Type B pancreatic cell (in vitro differentiated cells): ENCODE data around the gene ETV6. TPM values are rescaled to one million over a fixed set of nuclear protein-coding genes. Genes with fewer than 3 reads are reported as not detected.

ENCODE experiments used
- DNase-seq: peaks from one replicate; pipeline ENCODE4 v3.0.0; 2021; ENCODE audit warnings: mixed read lengths; ENCODE audit not compliant: unreplicated experiment; ENCODE audit errors: extremely low spot score
- H3K27ac Mint-ChIP-seq: 2 replicates; pipeline ENCODE4 v1.8.0; 2021; ENCODE audit warnings: mild to moderate bottlenecking, mixed read lengths
- H3K27me3 Mint-ChIP-seq: 2 replicates; pipeline ENCODE4 v1.8.0; 2021; ENCODE audit warnings: mixed read lengths
- H3K36me3 Mint-ChIP-seq: 2 replicates; pipeline ENCODE4 v1.8.0; 2021; ENCODE audit warnings: mixed read lengths
- H3K4me1 Mint-ChIP-seq: one replicate; pipeline ENCODE4 v1.8.0; 2021; ENCODE audit warnings: mixed read lengths; ENCODE audit not compliant: unreplicated experiment
- H3K4me3 Mint-ChIP-seq: 2 replicates; pipeline ENCODE4 v1.8.0; 2021; ENCODE audit warnings: mild to moderate bottlenecking, mixed read lengths
- H3K9me3 Mint-ChIP-seq: 2 replicates; pipeline ENCODE4 v1.8.0; 2021; ENCODE audit warnings: mixed read lengths
- CTCF ChIP-seq: fragments of 200-600 bp; sonication (generic); conservative IDR thresholded peaks from 2 replicates; pipeline ENCODE4 v1.5.0; 2021; ENCODE audit warnings: antibody characterized with exemption, mild to moderate bottlenecking
- total RNA-seq: library from RNA; stranded (reverse); gene quantifications from 2 replicates; pipeline ENCODE4 v1.2.1, GENCODE V29; 2021; ENCODE audit warnings: low replicate concordance

Gene ETV6
- total RNA-seq, 1 donor from 2014 or later = 26.5 TPM

GRCh38 chr12:11723993-11724392 is 74.5 kb downstream of the ETV6 start:
- no peak overlapping the region for H3K4me3 Mint-ChIP-seq
- no peak overlapping the region for H3K27ac Mint-ChIP-seq
- H3K4me1 Mint-ChIP-seq = peaks cover 25% of the 10 kb centered on the region
- H3K9me3 Mint-ChIP-seq = peaks cover 5% of the 10 kb centered on the region
- no peak for DNase-seq
- no peak for TF ChIP-seq CTCF
- peaks cover 31% of the 10 kb centered on the region for H3K36me3 Mint-ChIP-seq
- H3K27me3 Mint-ChIP-seq = no peaks in the 10 kb centered on the region

GRCh38 chr12:11724888-11725311 is 75.4 kb downstream of the ETV6 start:
- peaks cover 7% of the 10 kb centered on the region for H3K9me3 Mint-ChIP-seq

DNA sequence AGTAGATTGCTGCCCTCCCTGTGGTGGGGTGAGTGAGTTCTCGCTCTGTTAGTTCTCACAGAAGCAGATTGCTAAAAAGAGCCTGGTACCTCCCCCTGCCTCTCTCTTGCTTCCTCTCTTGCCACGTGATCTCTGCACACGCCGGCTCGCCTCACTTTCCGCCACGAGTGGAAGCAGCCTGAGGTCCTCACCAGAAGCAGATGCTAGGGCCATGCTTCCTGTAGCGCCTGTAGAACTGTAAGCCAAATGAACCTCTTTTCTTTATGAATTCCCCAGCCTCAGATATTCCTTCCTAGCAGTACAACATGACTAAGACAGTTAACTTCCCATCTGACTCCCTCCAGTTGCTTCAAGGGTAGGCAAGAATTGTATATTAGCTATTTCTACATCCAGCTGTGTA is 76.2 kb downstream of the ETV6 start:
- Mint-ChIP-seq H3K27ac (no peak overlapping the region), H3K4me1 (peaks cover 21% of the 10 kb centered on the region), H3K4me3 (no peak overlapping the region), H3K36me3 (peaks cover 32% of the 10 kb centered on the region), H3K9me3 (peaks cover 10% of the 10 kb centered on the region), H3K27me3 (no peaks in the 10 kb centered on the region)
- no peak for DNase-seq
- TF ChIP-seq CTCF = no peak

More at GRCh38 chr12:11724888-11725311, 75.4 kb downstream of the ETV6 start:
- H3K36me3 Mint-ChIP-seq = peaks cover 30% of the 10 kb centered on the region
- H3K27me3 Mint-ChIP-seq = no peaks in the 10 kb centered on the region
- H3K4me1 Mint-ChIP-seq = peaks cover 20% of the 10 kb centered on the region
- peak overlapping the region; percentile 16 for H3K4me3 Mint-ChIP-seq
- no peak for TF ChIP-seq CTCF
- DNase-seq = no peak
- peak overlapping the region; percentile 29 for H3K27ac Mint-ChIP-seq

- peaks cover 10% of the 10 kb centered on the region for H3K9me3 Mint-ChIP-seq
- peaks cover 34% of the 10 kb centered on the region for H3K36me3 Mint-ChIP-seq
- no peak for TF ChIP-seq CTCF
- no peak for DNase-seq
- H3K4me1 Mint-ChIP-seq = peaks cover 21% of the 10 kb centered on the region
- H3K27me3 Mint-ChIP-seq = no peaks in the 10 kb centered on the region
- H3K27ac Mint-ChIP-seq = peak overlapping the region; percentile 3
- no peak overlapping the region for H3K4me3 Mint-ChIP-seq
Measured at GRCh38 chr12:11726659-11727058, 77.2 kb downstream of the ETV6 start.

DNA sequence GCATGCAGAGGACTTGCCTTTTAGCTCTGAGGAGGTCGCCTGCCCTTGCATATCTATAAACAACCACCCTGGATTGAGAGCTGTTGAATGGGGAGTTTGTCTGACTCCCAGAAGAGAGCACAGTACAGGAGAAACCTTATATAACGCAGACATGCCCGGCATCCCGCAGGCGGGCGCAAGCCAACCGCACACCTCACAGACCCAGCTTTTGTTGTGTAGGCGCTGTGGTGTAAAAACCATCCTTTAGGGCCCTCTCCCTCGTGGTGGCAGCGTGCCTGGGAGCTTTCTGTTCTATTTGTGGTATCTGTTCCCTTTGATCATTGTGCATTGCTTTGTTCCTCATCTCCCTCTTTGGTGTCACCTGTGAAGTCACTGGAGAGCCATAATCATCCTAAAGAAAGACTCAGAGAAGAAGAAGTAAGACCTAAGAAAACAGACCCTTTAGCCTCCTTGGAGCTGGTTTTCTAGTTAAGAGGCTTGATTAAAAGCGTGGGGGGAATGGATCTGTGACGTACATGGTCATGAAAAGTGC is 77.7 kb downstream of the ETV6 start:
- peaks cover 21% of the 10 kb centered on the region for H3K4me1 Mint-ChIP-seq
- peaks cover 34% of the 10 kb centered on the region for H3K36me3 Mint-ChIP-seq
- no peak overlapping the region for H3K4me3 Mint-ChIP-seq
- peaks cover 10% of the 10 kb centered on the region for H3K9me3 Mint-ChIP-seq
- TF ChIP-seq CTCF = no peak
- peak overlapping the region; percentile 3 for H3K27ac Mint-ChIP-seq
- no peaks in the 10 kb centered on the region for H3K27me3 Mint-ChIP-seq
- DNase-seq = no peak
